ENCODE results near the gene RETREG1.

The RETREG1 gene

DNA sequence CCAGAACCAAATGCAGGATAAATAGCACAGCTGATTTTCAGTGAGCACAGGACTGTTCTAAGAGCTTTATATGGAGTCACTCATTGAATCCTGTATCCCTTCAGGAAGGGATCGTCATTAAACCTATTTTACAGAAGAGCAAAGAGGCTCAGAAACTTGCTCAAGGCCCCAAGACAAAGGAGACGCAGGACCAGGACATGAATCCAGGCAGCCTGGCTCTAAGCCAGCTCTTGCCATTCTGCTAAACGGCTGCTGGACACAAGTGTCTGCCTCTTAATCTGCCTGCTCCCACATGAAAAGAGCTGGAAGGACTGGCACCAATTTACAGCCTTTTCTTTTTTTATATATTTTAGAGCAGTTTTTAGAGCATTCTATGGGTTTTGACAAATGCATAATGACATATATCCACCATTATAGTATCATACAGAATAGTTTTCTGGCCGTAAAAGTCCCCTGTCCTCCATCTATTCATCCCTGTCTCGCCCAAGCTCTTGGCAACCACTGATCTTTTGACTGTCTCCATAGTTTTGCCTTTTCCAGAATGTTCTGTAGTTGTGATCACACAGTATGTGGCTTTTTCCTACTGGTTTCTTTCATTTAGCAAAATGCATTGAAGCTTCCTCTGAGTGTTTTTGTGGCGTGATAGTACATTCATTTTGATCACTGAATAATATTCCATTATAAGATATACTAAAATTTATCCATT, 37.5 kb downstream of the RETREG1 start:
- DNase-seq, result no peak

DNA sequence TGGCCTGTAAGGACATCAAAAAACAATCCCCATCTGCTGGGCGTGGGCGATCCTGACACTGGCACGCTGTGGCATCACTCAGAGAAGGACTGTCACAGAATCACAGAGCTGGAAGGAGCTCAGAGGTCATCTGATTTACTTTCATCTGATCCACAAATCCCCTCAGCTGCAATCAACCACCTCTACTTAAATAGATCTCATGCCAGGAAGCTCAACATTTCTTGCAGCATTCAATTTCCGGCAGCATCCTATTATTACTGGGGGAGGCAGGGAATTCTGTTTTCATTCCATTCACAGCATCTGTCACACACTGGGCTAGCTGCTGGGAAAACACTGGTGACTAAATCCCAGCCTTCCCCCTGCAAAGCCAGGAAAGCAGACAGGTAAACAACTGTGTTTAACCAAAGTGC, 38.3 kb downstream of the RETREG1 start:
- no peak for DNase-seq

DNA sequence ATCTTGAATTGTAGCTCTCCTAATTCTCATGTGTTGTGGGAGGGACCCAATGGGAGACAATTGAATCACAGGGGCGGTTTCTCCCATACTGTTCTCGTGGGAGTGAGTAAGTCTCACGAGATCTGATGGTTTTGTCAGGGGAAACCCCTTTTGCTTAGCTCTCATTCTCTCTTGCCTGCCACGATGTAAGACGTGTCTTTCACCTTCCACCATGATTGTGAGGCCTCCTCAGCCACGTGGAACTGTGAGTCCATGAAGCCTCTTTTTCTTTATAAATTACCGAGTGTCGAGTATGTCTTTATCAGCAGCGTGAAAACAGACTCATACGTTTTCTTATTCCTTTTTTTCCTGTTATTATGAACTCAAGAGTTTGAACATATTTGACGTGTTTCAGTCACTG, 39.1 kb downstream of the RETREG1 start:
- no peak for DNase-seq

DNA sequence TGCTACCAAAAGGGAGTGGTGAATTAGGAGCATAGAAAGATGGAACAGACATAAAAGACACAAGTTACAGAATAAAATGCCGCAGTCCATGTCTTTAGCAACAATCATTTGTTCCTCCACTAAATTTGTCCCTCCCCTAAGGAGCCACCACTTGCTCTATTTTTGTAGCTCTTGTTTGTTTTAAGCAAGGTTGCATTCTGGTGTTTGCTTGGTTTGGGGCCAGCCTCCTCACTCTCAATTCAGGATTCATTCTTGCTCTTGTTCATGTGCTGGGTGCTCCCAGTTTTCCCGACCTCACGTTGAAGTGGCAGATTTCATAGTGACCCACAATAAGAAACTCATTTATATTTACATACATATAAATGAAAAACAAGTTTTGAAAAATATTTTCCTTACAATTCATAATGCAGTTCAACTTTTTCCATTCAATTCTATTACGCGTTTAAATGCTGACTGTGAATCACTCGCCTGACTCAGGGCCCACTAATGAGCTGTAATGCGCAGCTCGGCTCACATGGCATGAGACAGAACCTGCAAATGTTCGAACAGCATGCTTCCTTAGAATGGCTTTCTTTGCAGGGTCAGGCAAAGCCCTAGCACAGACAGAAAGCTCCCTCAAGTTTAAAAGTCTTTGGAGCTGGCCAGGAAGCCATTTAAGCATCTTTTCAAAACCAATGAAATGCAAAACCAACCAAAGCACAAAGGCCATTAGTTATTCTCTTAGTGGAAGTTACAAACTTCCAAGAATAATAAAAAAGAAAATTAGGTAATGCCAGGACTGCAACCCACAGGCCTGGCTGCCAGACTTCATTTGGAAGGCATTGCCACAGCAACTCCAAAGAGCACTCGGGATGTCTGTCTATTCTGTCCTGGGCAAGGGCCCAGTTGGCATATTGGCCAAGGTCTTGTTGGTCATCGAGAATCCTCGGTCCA, 41.7 kb downstream of the RETREG1 start:
- DNase-seq, result no peak

DNA sequence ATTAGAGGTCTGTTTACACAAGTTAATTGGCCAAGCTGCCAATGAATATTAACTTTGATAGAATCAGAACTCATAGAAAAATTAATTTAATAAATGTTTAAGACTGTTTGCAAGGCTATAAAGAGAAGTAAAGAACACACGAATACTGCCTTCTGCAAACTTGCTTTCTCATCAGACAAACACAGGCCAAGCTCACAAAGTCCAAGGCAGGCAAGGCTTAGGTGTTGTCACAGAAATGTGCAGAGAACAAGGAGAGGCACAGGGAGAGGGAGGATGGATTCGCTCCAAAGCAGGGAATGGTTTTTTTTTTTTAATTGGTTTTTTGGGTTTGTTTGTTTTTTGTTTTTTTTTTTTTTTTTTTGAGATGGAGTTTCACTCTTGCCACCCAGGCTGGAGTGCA, 43.4 kb downstream of the RETREG1 start:
- no peak for DNase-seq

DNA sequence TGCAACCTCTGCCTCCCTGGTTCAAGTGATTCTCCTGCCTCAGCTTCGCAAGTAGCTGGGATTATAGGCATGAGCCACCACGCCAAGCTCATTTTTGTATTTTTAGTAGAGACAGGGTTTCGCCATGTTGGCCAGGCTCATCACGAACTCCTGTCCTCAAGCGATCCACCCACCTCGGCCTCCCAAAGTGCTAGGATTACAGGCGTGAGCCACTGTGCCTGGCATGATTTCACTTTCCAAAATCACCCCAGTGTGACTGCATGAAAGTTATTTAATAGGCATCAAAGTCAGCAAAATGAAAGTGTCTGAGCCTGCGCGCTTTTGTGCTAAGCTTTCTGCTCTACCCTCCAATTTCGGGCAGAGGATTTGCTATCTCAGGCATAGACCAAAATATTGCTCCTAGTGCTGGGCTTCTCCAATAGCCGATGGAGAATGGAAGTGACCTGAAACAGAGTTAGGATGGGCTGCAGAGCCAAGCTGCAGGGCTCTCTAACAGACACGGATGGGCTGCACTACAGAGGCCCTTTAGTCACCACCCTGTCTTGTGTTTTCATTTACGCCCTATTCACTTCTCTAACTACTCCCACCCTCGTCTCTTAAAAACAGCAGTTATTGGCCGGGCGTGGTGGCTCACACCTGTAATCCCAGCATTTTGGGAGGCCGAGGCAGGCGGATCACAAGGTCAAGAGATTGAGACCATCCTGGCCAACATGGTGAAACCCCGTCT, 44.3 kb downstream of the RETREG1 start:
- no peak for DNase-seq

DNA sequence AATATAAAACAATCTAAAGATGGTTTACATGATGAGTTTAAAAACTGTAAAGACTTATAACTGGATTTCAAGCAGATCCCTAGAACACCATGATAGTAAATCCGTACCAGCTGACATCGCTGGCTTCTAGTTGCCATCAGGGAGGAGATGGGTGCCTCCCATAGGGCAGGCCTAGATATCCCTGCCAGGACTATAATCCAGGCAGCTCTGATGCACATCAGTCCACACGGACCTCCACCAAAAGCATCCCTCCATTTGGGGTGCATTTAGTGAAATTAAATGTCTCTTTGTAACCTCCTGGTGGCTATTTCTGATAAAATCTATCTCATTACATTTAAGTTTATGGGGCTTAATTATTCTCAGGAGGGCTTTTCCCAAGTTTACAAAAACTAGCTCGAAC, 45.8 kb downstream of the RETREG1 start:
- no peak for DNase-seq

DNA sequence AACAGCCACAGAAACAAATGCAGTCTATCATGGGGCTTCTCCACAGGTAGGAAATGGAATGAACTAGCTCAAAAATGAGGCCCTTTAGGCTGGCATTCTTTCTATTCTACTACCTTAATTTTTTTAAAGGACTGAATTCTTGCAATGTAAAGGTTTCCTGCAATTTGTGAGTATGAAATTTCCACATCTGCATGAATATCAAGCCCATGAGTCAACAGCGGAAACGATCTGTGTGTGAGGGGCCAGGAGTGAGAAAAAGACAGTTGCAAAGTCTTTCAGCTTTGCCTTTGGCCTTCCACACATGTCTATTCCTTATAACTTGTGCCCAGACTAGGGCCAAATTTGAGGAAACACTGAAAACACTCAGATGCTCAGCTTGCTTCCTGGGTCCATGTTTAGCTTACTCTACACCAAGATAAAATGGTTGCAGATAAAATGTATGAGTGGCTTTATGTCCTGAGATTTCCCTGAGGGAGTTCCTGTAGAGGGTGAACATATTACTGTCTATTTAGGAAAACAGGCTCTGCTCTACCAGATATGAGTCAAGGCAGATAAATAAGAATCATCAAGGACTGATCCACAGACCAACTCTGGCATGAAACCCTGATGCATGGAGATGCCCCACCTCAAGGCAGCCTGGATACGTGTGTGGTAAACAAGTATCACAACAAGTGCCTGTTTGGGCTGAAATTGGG, 46.5 kb downstream of the RETREG1 start:
- no peak for DNase-seq

DNA sequence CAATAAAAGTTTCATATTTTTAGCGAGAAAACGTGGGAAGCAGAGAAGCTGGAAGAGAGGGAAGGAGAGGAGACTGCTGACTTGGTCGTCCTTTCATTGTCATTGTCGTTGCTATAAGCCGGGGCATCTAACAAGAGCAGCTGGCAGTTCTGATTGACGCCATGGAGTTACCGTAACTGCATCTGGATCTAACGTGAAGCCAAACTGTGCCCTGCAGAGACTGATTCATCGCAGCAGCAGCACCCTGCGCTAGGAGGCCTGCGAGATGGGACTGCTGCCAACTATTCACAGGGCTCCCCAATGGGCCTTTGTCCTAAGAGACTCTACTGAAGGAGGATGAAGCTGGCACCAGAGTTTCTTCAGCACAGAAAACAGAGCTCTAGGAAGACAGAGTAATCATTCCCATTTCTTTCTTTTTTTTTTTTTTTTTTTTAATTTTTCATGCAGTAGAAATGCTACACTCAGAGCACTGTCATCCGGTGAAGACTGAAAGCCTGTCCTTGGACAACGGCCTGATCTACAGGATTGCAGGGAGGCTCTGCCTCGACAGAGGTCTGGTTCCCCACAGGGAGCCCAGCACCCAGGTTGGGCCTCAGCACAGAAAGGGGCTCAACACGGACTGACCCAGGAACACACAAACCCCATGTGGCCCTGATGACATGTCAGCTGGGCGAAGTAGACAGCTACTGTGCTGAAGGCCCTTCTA, 47.8 kb downstream of the RETREG1 start:
- no peak for DNase-seq

DNA sequence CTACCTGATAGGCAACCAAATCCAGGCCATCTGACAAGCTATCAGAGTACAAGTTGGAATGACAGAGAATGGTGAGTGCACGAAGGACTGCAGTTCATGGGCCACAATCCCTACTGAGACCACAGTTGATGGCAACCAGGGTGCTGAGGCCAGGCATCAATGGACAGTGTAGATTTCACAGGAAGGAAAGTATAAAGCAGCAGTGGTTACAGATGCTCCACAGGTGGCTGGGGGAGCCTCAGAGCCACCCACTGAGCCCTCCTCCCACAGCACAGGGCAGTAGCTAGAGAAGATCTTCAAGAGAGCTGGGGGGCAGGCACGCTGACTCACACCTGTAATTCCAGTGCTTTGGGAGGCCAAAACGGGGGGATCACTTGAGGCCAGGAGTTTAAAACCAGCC, 49.4 kb downstream of the RETREG1 start:
- no peak for DNase-seq

DNA sequence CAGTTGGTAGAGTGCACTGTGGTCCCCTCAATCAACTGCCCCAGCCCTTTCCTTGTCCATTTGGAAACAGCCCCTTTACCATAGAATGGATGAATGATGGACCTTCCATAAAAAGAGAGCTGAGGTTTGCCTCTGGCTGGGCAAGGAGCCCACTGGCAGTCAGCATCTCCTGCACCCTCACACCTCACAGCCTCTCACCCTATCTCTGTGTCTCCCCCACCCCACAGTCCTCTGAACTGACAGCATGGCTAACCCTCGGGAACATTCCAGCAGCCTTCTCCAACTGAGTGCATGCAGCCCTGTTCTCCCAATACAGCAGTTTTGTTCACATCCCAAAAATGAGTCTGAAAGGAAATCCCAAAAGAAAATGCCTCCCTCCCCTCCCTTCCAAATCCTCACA, 51.7 kb downstream of the RETREG1 start:
- DNase-seq, result no peak

DNA sequence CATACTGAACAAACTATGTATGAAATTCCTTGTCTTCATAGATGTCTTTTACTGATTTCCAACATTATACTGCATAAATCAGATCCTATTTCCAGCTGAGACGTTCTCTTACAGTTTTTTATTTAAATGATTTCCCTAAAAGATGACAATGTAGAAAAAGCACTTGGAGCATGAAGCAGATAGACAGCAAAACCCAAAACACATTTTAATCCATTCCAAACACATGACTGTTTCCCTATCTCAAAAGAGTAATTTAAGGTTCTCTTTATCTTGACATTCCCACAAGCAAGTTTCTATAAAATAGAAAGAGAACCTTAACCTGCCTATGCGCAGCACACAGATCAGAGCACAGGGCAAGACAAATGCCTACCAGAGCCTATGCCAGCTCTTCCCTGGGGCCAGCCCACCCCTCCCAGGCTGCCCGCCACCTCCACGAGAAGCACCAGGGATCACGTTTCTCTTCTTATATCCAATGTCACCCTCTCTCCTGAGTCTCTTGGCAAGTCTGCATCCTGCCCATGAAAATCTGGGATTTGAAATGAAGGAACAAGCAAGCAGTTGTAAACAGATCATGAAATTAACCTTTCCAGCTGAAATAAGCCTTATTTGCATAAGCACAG, 52.4 kb downstream of the RETREG1 start:
- DNase-seq, result no peak

DNA sequence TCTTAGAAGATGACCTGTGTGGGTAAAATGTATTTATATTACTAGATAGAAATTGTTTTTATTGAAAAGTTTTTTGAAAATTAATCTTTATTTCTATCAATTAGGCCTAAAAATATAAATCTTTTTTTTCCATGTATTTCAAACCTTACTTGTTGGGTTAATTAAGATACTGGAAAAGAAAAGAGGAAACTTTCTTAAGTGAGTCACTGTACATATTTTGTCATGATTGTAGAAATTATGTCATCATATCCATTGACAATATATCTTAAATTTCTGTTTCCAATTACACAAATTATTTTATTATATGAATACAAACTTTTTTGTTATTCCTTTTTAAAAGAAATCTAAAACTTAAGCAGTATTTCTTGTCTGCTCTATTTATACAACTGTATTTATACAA, 53.1 kb downstream of the RETREG1 start:
- DNase-seq, result no peak

DNA sequence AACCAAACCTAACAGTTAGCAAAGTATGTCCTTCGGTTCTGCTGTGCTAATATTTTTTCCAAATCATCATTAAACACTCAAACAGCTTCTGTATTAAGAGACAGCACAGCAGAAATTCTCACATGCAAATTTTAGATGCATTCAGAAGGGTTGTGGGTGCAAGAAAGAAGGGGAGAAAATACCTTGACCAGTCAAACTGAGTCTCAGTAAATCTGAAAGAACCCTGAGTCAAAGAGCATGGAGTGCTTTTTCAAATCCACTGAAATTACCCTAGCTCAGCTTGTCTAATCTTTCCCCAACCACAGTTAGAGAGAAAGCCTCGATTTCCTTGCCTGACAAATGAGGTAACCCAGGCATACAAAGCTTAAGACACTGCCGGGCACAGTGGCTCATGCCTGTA, 55.1 kb downstream of the RETREG1 start:
- no peak for DNase-seq

DNA sequence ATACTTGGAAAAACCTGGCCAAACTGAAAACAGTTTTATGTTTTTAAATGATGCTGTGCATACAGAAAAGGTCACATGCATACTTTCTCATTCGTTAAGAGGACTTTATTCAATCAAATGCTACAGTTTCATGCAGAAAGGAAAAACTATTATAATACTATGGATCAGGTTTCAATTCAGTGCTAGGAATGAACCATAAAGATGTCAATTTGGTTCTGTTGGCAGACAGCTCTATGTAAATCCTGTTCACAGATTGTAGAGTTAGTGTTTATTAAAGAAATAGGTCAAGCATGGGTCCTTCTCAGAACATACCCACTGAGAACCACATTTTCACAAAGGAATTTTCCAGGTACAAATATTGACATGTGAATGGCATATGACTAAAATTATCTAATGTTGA, 57.1 kb downstream of the RETREG1 start:
- no peak for DNase-seq

DNA sequence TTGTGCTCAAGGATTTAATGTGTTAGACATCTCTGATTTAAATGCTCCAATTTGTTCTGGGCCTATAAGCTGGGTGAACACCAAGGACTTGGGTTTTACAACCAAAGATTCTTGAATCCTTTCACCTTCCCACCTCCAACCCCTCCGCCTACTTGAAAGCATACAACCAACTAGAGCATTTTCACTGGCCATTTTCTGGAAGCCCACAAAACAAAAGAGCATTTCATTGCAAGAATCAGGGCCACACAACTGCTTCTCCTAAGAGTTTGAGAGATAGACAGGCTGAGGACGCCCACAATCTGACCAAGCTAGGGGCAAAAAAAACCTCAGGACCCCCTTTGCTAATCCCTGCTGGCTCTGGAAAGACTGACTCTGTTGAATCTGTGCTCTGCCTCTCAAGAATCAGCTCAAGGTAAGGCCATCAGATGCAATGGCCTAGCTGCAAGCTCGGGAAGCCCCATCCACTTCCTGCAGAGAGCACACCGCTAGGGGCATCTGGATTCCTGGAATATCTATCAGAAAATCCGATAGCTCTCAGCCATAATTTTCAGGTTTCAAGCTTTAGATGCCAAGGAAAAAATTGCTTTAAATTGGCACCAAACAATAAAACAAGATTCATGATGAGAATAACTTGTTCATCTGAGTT, 57.7 kb downstream of the RETREG1 start:
- DNase-seq, result no peak

DNA sequence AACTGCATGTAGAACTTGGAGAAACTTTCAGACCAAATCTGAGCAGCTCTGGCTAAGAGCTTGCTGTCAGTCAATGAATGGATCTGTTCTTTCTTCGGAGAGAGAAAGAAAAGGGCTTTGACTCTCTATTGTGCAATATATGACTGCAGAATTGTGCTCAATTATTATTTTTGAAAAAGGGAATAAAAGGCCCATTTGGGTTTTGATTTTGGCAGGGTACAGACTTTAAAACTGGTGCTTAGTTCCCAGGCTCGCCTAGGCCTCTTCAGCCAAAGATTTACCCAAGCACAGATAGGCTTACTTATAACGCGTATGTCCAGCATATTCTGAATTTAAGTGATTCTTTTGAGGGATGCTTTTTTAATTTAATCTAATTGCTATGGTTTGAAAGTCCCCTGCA, 59.3 kb downstream of the RETREG1 start:
- no peak for DNase-seq

DNA sequence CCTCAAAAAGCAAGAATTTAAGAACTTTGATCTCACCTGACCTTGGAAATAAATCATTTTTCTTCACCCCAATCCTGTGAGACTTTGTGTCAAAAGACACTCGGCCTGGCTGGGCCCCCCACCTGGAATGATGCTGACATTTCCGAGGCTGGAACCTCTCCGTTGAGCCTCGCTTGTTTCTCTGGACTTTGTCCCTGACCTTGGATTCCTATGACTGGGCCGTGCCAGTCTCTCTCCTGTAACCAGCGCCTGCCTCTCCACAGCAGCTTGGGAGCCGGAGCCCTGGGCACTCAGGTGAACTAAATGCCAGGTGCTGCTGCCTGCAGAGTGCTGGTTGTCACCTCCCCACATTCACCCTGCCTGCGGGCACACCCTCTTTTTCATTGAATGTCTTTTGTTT, 62.7 kb downstream of the RETREG1 start:
- no peak for DNase-seq

DNA sequence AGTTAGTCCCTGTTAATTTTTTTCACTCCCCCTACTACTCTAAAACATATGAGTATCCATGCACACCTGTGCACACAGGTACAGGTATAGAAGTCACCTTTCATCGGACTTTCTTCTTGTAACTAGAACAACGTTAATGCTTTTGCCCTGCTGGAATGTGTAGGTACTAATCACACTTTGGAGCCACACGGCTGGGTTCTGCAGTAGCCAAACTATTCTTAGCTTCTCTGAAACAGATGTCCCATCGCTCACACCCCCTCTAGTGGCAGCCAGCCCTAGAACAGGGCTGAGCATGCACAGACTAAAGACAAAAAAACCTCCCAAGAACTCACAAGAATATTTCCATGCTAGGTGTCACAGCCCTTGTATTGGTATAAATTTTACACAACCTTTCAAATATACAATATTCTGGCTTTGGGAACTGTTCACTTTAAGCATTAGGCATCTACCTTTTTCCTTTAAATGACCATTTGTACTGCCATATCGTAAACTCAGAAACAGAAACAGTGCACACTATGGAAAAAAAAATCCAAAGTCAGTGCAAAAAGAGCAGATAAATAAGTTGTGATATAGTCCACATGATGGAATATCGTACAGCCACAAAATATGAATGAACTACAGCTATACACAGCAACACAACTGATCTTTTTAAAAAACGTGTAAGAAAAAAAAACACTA, 64.0 kb downstream of the RETREG1 start:
- DNase-seq, result peak; percentile 34

DNA sequence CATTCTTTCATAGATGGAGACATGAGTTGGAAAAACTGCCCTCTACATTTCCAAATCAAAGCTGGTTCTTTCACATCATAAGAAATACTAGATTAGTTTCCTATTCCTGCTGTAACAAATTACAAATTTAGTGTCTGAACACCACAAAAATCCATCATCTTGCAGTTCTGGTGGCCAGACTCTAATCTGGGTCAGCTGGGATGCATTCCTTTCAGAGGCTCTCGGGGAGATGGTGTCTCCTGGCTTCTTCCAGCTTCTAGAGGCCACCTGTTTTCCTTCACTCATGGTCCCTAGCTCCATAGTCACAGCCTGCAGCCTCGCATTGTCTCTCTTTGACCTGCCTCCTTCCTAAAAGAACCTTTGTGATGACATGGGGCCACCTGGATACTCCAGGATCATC, 65.2 kb downstream of the RETREG1 start:
- no peak for DNase-seq
